ENCODE data around the gene ZNF318.

GRCh38 chr6:43377710-43378229 is 8.3 kb upstream of the ZNF318 start:
- TF ChIP-seq, protein P1, sequence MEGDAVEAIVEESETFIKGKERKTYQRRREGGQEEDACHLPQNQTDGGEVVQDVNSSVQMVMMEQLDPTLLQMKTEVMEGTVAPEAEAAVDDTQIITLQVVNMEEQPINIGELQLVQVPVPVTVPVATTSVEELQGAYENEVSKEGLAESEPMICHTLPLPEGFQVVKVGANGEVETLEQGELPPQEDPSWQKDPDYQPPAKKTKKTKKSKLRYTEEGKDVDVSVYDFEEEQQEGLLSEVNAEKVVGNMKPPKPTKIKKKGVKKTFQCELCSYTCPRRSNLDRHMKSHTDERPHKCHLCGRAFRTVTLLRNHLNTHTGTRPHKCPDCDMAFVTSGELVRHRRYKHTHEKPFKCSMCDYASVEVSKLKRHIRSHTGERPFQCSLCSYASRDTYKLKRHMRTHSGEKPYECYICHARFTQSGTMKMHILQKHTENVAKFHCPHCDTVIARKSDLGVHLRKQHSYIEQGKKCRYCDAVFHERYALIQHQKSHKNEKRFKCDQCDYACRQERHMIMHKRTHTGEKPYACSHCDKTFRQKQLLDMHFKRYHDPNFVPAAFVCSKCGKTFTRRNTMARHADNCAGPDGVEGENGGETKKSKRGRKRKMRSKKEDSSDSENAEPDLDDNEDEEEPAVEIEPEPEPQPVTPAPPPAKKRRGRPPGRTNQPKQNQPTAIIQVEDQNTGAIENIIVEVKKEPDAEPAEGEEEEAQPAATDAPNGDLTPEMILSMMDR (IDR thresholded peaks at IDR 0.05; ENCODE audit: borderline replicate concordance, extremely low read depth, low read length, poor library complexity, severe bottlenecking), result no peak
- TF ChIP-seq EZH2 (IDR thresholded peaks at IDR 0.05; ENCODE audit: borderline replicate concordance, low read depth, low read length, severe bottlenecking), result no peak
